ACC112 (cell line): Measurements from ENCODE around the gene F2RL3.
A peak's percentile ranks its signal among the peaks of the same experiment; 100 is the strongest.

Source experiments
- H2AFZ ChIP-seq: fragments of 200-600 bp; sonication (generic); one replicate; pipeline ENCODE4 v1.6.0; 2017; ENCODE audit warnings: antibody characterized with exemption, low read length; ENCODE audit not compliant: unreplicated experiment
- H3K27ac ChIP-seq: fragments of 200-600 bp; sonication (generic); 2 replicates; pipeline ENCODE4 v1.5.1; 2014; ENCODE audit warnings: low read depth, mild to moderate bottlenecking, antibody characterized with exemption, low read length, moderate library complexity
- H3K27me3 ChIP-seq: fragments of 200-600 bp; sonication (generic); 2 replicates; pipeline ENCODE4 v1.6.1; 2014; ENCODE audit warnings: mild to moderate bottlenecking, antibody characterized with exemption, low read length, moderate library complexity, mixed read lengths; ENCODE audit not compliant: insufficient read depth
- H3K36me3 ChIP-seq: fragments of 200-600 bp; sonication (generic); 2 replicates; pipeline ENCODE4 v1.6.1; 2016; ENCODE audit warnings: mild to moderate bottlenecking, antibody characterized with exemption, low read length, moderate library complexity, mixed read lengths; ENCODE audit not compliant: insufficient read depth
- H3K4me1 ChIP-seq: fragments of 200-600 bp; sonication (generic); one replicate; pipeline ENCODE4 v1.6.1; 2016; ENCODE audit warnings: low read length, mixed read lengths; ENCODE audit not compliant: insufficient read depth, unreplicated experiment, control insufficient read depth
- H3K4me3 ChIP-seq: fragments of 200-600 bp; sonication (generic); 2 replicates; pipeline ENCODE4 v1.5.1; 2014; ENCODE audit warnings: mild to moderate bottlenecking, low read depth, low read length
- H3K79me2 ChIP-seq: fragments of 200-600 bp; sonication (generic); one replicate; pipeline ENCODE4 v1.6.0; 2016; ENCODE audit warnings: low read length; ENCODE audit not compliant: control insufficient read depth, unreplicated experiment, insufficient read depth

Gene F2RL3

DNA sequence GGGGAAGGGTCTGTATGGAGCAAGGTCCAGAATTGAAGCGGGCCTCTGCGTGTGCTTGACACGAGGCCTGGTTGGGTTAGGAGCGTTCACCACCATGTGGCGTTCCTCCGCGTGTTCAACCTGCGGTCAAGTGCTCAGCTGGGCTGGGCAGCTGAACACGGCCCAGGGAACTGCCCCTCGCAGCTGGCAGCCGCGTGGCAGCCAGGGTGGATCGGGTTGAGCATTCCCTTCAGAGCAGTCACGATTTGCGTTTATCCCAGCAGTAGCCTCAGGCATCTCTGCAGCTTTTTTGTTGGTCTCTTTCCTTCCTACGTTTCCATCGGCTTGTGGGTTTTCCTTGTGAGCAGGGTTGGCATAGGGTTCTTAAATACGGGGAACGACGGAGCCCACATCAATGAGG lies 28.7 kb upstream of the F2RL3 start:
- Histone ChIP-seq H3K4me3 (no peak overlapping the region), H3K27me3 (no peaks in the 10 kb centered on the region), H3K27ac (no peak overlapping the region), H3K4me1 (no peaks in the 10 kb centered on the region), H2AFZ (no peak overlapping the region), H3K79me2 (no peaks in the 10 kb centered on the region), H3K36me3 (no peaks in the 10 kb centered on the region)

DNA sequence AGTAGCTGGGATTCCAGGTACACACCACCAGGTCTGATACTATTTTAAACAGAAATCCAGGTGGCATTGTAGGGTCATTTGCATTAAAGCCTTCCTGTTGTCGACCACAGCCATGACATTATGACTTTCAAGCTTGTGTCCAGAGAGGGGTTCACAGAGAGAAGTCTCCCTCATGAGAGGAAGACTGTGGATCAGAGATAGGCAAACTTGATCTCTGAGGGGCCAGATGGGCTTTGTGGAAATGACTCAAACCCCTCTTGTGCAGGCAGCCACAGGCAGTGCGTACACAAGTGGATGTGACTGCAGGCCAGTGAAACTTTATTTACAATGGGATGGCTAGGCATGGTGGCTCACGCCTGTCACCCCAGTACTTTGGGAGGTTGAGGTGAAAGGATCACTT lies 27.8 kb upstream of the F2RL3 start:
- Histone ChIP-seq H3K27ac (no peak overlapping the region), H3K27me3 (no peaks in the 10 kb centered on the region), H3K79me2 (no peaks in the 10 kb centered on the region), H3K36me3 (no peaks in the 10 kb centered on the region), H3K4me1 (no peaks in the 10 kb centered on the region), H2AFZ (no peak overlapping the region), H3K4me3 (no peak overlapping the region)

- no peaks in the 10 kb centered on the region for H3K36me3 ChIP-seq
- H2AFZ ChIP-seq = no peak overlapping the region
- no peaks in the 10 kb centered on the region for H3K79me2 ChIP-seq
- no peaks in the 10 kb centered on the region for H3K4me1 ChIP-seq
- H3K27me3 ChIP-seq = no peaks in the 10 kb centered on the region
- H3K4me3 ChIP-seq = no peak overlapping the region
- H3K27ac ChIP-seq = no peak overlapping the region
Measured at GRCh38 chr19:16861834-16862233, 27.0 kb upstream of the F2RL3 start.

- H3K27me3 ChIP-seq = no peaks in the 10 kb centered on the region
- H3K79me2 ChIP-seq = no peaks in the 10 kb centered on the region
- no peaks in the 10 kb centered on the region for H3K36me3 ChIP-seq
Measured at GRCh38 chr19:16862826-16863415, 25.9 kb upstream of the F2RL3 start.

DNA sequence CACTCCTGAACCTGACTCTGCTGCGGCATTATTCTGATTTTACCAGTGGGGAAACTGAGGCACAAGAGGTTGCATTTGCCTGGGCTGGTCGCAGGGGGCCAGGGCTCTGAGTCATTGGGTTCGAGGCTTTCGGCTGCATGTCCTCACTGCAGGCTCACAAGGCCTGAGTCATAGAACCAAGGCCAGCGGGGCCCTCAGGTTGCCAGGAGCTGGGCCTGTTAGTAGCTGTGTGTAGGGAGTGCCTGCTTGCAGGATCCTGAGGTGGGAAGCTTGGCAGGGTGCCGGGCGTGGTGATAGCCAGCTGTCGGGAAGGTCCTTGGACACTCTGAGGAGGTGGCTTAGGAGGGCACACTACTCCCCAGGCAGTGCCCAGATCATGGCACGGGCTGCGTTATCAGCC lies 21.6 kb upstream of the F2RL3 start:
- H2AFZ ChIP-seq = no peak overlapping the region
- no peaks in the 10 kb centered on the region for H3K27me3 ChIP-seq
- H3K27ac ChIP-seq = no peak overlapping the region
- H3K36me3 ChIP-seq = peaks cover 9% of the 10 kb centered on the region; the same call in 1 of the 2 replicates
- H3K4me1 ChIP-seq = no peaks in the 10 kb centered on the region
- H3K79me2 ChIP-seq = no peaks in the 10 kb centered on the region
- H3K4me3 ChIP-seq = no peak overlapping the region

More at GRCh38 chr19:16862826-16863415, 25.9 kb upstream of the F2RL3 start:
- Histone ChIP-seq H2AFZ (no peak overlapping the region), H3K4me1 (no peaks in the 10 kb centered on the region), H3K4me3 (no peak overlapping the region), H3K27ac (no peak overlapping the region)

- H3K4me3 ChIP-seq = no peak overlapping the region
- no peaks in the 10 kb centered on the region for H3K79me2 ChIP-seq
- no peaks in the 10 kb centered on the region for H3K4me1 ChIP-seq
- H3K27me3 ChIP-seq = no peaks in the 10 kb centered on the region
- H3K36me3 ChIP-seq = peaks cover 9% of the 10 kb centered on the region; the same call in 1 of the 2 replicates
- H2AFZ ChIP-seq = no peak overlapping the region
- H3K27ac ChIP-seq = no peak overlapping the region
Measured at GRCh38 chr19:16868423-16869130, 20.2 kb upstream of the F2RL3 start.

DNA sequence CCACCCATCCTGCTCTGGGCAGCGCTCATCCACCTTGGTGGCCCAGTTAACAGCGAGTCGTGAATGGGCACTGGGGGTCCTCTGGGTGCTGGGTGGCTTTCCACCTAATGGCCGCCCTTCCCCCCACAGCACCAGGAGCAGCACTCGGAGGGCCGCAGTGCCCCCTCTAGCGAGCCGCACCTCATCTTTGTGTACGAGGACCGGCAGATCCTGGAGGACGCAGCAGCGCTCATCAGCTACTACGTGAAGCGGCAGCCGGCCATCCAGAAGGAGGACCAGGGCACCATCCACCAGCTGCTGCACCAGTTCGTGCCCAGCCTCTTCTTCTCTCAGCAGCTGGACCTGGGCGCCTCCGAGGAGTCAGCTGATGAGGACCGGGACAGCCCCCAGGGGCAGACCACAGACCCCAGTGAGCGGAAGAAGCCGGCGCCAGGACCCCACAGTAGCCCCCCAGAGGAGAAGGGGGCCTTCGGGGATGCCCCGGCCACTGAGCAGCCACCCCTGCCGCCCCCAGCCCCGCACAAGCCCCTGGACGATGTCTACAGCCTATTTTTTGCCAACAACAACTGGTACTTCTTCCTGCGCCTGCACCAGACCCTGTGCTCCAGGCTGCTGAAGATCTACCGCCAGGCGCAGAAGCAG lies 19.3 kb upstream of the F2RL3 start:
- no peak overlapping the region for H3K27ac ChIP-seq
- peaks cover 13% of the 10 kb centered on the region for H3K36me3 ChIP-seq
- H3K4me3 ChIP-seq = no peak overlapping the region
- no peak overlapping the region for H2AFZ ChIP-seq
- H3K79me2 ChIP-seq = peaks cover 7% of the 10 kb centered on the region
- H3K4me1 ChIP-seq = no peaks in the 10 kb centered on the region
- H3K27me3 ChIP-seq = no peaks in the 10 kb centered on the region

DNA sequence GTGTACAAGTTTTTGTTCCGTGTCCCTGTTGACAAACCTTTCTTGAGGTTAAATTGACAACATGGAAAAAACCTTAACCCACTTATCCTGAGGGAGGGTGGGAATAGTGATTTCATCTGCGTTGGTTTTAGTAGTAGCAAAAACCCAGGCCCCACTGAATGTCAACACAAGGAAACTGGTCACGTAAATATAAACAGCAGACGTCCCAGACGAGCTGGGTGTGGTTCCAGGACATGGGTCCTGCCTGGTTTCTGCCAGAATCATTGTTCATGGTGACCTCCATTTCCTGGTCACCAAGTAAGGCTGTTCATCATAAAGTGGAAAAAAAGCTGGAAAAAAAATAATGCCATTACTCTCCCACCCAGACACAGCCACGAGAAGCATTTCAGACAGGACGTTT lies 16.9 kb upstream of the F2RL3 start:
- H3K27ac ChIP-seq = no peak overlapping the region
- H3K27me3 ChIP-seq = no peaks in the 10 kb centered on the region
- no peak overlapping the region for H2AFZ ChIP-seq
- H3K79me2 ChIP-seq = peaks cover 10% of the 10 kb centered on the region
- H3K4me3 ChIP-seq = no peak overlapping the region
- peaks cover 13% of the 10 kb centered on the region for H3K36me3 ChIP-seq
- no peaks in the 10 kb centered on the region for H3K4me1 ChIP-seq

GRCh38 chr19:16872728-16873127 lies 16.1 kb upstream of the F2RL3 start:
- Histone ChIP-seq H3K4me3 (no peak overlapping the region), H3K36me3 (peaks cover 13% of the 10 kb centered on the region), H3K4me1 (no peaks in the 10 kb centered on the region), H3K79me2 (peaks cover 10% of the 10 kb centered on the region), H2AFZ (no peak overlapping the region), H3K27me3 (no peaks in the 10 kb centered on the region), H3K27ac (no peak overlapping the region)

- Histone ChIP-seq H3K36me3 (peaks cover 13% of the 10 kb centered on the region), H3K27me3 (no peaks in the 10 kb centered on the region), H3K79me2 (peaks cover 10% of the 10 kb centered on the region), H3K4me1 (no peaks in the 10 kb centered on the region), H3K4me3 (no peak overlapping the region), H2AFZ (no peak overlapping the region), H3K27ac (0 out of 2 replicates have a peak overlapping the region, but pooled peaks have one; percentile 61)
Measured at GRCh38 chr19:16873594-16873993, 15.2 kb upstream of the F2RL3 start.
